ENCODE data around the gene CCDC188.

GRCh38 chr22:20118300-20119020 lies 32.4 kb downstream of the CCDC188 start:
- no peak for TF ChIP-seq CTCF (IDR thresholded peaks at IDR 0.05)
- no peak for TF ChIP-seq POLR2A (IDR thresholded peaks at IDR 0.05)

Measured in right lobe of liver (tissue), 4 donors.